WERI-Rb-1 (cell line): ENCODE measurements around the gene GPR39.

ENCODE experiments used
- DNase-seq: peaks from one replicate; pipeline ENCODE4 v3.0.0-alpha.2; 2020
- H3K27ac ChIP-seq: fragments of 250-450 bp; sonication (Bioruptor Pico); 2 replicates; pipeline ENCODE4 v1.5.1; 2020; ENCODE audit warnings: mild to moderate bottlenecking, moderate library complexity
- H3K27me3 ChIP-seq: fragments of 250-450 bp; sonication (Bioruptor Pico); 2 replicates; pipeline ENCODE4 v1.5.1; 2021; ENCODE audit warnings: mild to moderate bottlenecking, low read depth, moderate library complexity; ENCODE audit not compliant: insufficient read depth, severe bottlenecking
- H3K36me3 ChIP-seq: fragments of 250-450 bp; sonication (Bioruptor Pico); 2 replicates; pipeline ENCODE4 v1.5.1; 2020; ENCODE audit warnings: mild to moderate bottlenecking, moderate library complexity
- H3K4me3 ChIP-seq: 2 replicates; pipeline ENCODE4 v1.5.1; 2011; ENCODE audit warnings: low read depth, mild to moderate bottlenecking, control low read depth, low read length
- H3K9me3 ChIP-seq: fragments of 250-450 bp; sonication (Bioruptor Pico); 2 replicates; pipeline ENCODE4 v1.5.1; 2021; ENCODE audit warnings: mild to moderate bottlenecking, moderate library complexity; ENCODE audit not compliant: severe bottlenecking
- CTCF ChIP-seq: IDR thresholded peaks from 2 replicates; pipeline ENCODE4 v1.5.1; 2011; ENCODE audit warnings: low read depth, mild to moderate bottlenecking, control low read depth, inconsistent platforms, low read length

GPR39 gene

GRCh38 chr2:132414081-132414480 is 2.5 kb upstream of the GPR39 start:
- Histone ChIP-seq H3K27ac (no peak overlapping the region), H3K36me3 (no peaks in the 10 kb centered on the region), H3K9me3 (no peaks in the 10 kb centered on the region), H3K27me3 (no peaks in the 10 kb centered on the region), H3K4me3 (no peak overlapping the region)
- no peak for DNase-seq
- TF ChIP-seq CTCF, result no peak

GRCh38 chr2:132415256-132415914 is 1.2 kb upstream of the GPR39 start:
- TF ChIP-seq CTCF, result peak; percentile 38
- H3K27me3 ChIP-seq, result no peaks in the 10 kb centered on the region
- H3K27ac ChIP-seq, result no peak overlapping the region
- H3K4me3 ChIP-seq, result peak overlapping the region; percentile 71
- no peak for DNase-seq
- H3K9me3 ChIP-seq, result no peaks in the 10 kb centered on the region
- H3K36me3 ChIP-seq, result no peaks in the 10 kb centered on the region

DNA sequence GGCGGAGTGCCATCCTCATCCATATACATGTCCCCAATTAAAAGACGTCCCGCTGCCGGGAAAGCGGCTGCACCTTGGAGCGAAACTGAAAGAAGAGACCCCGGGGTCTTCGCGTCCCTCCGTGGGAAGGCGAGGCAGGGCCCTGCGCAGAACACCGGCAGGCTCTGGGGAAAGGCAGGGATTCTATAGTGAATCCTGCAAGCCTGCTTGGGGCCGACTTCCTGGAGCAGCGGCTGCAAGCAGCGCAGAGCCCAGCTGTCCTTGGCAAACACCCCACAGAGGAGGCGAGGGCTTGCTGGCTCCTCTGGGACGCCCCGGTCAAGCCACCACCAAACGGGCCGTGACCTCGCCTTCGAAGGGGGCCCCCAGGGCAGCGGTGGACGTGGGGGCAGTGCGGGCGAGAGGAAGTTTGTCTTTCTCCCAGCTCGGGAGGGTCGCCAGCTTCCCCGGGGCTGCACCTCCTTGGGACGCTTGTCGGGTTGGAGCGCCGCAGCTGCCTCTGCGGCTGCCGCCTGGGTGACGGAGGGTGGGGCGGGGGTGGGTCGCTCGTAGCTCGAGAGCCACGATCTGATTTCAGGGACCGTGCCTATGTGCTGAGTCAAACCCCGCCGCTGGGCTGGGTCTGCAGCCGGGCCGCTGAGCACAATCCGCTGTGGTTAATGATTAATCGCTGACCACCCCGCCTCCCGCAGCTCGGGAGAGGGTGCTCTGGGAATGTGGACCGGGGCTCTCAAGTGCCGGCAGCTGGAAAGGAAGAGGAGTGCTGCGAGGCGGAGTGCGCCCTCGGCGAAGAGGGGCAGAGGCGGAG is 486 bp upstream of the GPR39 start:
- Histone ChIP-seq H3K27ac (no peak overlapping the region), H3K9me3 (no peaks in the 10 kb centered on the region), H3K27me3 (no peaks in the 10 kb centered on the region), H3K36me3 (no peaks in the 10 kb centered on the region), H3K4me3 (peak overlapping the region; percentile 71)
- DNase-seq, result peak; percentile 59
- TF ChIP-seq CTCF, result no peak

DNA sequence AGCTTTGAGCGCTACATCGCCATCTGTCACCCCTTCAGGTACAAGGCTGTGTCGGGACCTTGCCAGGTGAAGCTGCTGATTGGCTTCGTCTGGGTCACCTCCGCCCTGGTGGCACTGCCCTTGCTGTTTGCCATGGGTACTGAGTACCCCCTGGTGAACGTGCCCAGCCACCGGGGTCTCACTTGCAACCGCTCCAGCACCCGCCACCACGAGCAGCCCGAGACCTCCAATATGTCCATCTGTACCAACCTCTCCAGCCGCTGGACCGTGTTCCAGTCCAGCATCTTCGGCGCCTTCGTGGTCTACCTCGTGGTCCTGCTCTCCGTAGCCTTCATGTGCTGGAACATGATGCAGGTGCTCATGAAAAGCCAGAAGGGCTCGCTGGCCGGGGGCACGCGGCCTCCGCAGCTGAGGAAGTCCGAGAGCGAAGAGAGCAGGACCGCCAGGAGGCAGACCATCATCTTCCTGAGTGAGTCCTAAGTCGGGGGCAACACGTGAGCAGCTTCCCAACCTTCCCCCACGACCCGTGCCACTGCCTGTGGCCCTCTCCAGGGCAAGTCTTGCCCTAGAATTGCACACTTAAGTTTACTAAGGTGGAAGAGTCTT is 928 bp downstream of the GPR39 start:
- H3K27me3 ChIP-seq, result no peaks in the 10 kb centered on the region
- H3K36me3 ChIP-seq, result no peaks in the 10 kb centered on the region
- no peak overlapping the region for H3K4me3 ChIP-seq
- no peak overlapping the region for H3K27ac ChIP-seq
- no peak for TF ChIP-seq CTCF
- no peak for DNase-seq
- H3K9me3 ChIP-seq, result no peaks in the 10 kb centered on the region

- TF ChIP-seq CTCF, result no peak
- no peaks in the 10 kb centered on the region for H3K9me3 ChIP-seq
- no peaks in the 10 kb centered on the region for H3K36me3 ChIP-seq
- no peak overlapping the region for H3K4me3 ChIP-seq
- H3K27ac ChIP-seq, result no peak overlapping the region
- no peaks in the 10 kb centered on the region for H3K27me3 ChIP-seq
- no peak for DNase-seq
Measured at GRCh38 chr2:132419235-132419634, 2.6 kb downstream of the GPR39 start.
